SK-N-MC (cell line): ENCODE results near the gene MAU2.

Experiments used
- DNase-seq: peaks from one replicate; pipeline ENCODE4 v3.0.0-alpha.2; 2011; ENCODE audit warnings: low read depth, low spot score
- H3K27ac ChIP-seq: fragments of 200-600 bp; sonication (generic); 2 replicates; pipeline ENCODE4 v1.5.1; 2016; ENCODE audit warnings: mixed run types
- H3K36me3 ChIP-seq: fragments of 200-600 bp; sonication (generic); 2 replicates; pipeline ENCODE4 v1.6.1; 2017; ENCODE audit warnings: antibody characterized with exemption, low read length, mixed read lengths; ENCODE audit not compliant: insufficient read depth
- H3K4me3 ChIP-seq: fragments of 200-600 bp; sonication (generic); 2 replicates; pipeline ENCODE4 v1.5.1; 2016
- H3K9ac ChIP-seq: fragments of 200-600 bp; sonication (generic); 2 replicates; pipeline ENCODE4 v1.8.0; 2017; ENCODE audit warnings: mixed run types, mixed read lengths; ENCODE audit not compliant: insufficient read length
- H3K9me3 ChIP-seq: fragments of 200-600 bp; sonication (generic); 2 replicates; pipeline ENCODE4 v1.6.1; 2017; ENCODE audit warnings: low read depth, mild to moderate bottlenecking, antibody characterized with exemption, low read length, moderate library complexity, mixed read lengths
- EZH2 ChIP-seq: fragments of 200-600 bp; sonication (generic); IDR thresholded peaks from one replicate; pipeline ENCODE4 v1.6.1; 2017; ENCODE audit warnings: antibody characterized with exemption
- FOXP2 ChIP-seq: optimal IDR thresholded peaks from 2 replicates; pipeline ENCODE3; 2011; ENCODE audit warnings: mild to moderate bottlenecking, moderate library complexity; ENCODE audit not compliant: insufficient read depth; ENCODE audit errors: extremely low read length, control extremely low read depth
- POLR2AphosphoS5 ChIP-seq: IDR thresholded peaks from 2 replicates; pipeline ENCODE4 v1.6.1; 2012; ENCODE audit warnings: mild to moderate bottlenecking, low read depth, low read length, borderline replicate concordance

MAU2 gene

GRCh38 chr19:19337120-19337519 is 16.5 kb downstream of the MAU2 start:
- H3K9me3 ChIP-seq, result no peaks in the 10 kb centered on the region
- DNase-seq, result no peak
- H3K27ac ChIP-seq, result no peak overlapping the region
- H3K36me3 ChIP-seq, result peaks cover 33% of the 10 kb centered on the region; the same call in 1 of the 2 replicates
- H3K9ac ChIP-seq, result no peak overlapping the region
- TF ChIP-seq EZH2, result no peak
- TF ChIP-seq FOXP2, result no peak
- TF ChIP-seq POLR2AphosphoS5, result no peak
- H3K4me3 ChIP-seq, result no peak overlapping the region

GRCh38 chr19:19338082-19338481 is 17.5 kb downstream of the MAU2 start:
- Histone ChIP-seq H3K9ac (no peak overlapping the region), H3K9me3 (no peaks in the 10 kb centered on the region), H3K27ac (no peak overlapping the region), H3K4me3 (no peak overlapping the region), H3K36me3 (peaks cover 33% of the 10 kb centered on the region; the same call in 1 of the 2 replicates)
- DNase-seq, result no peak
- no peak for TF ChIP-seq POLR2AphosphoS5
- TF ChIP-seq EZH2, result no peak
- TF ChIP-seq FOXP2, result no peak

- no peak for DNase-seq
- Histone ChIP-seq H3K27ac (no peak overlapping the region), H3K36me3 (peaks cover 39% of the 10 kb centered on the region; the same call in 1 of the 2 replicates), H3K4me3 (no peak overlapping the region), H3K9ac (no peak overlapping the region), H3K9me3 (no peaks in the 10 kb centered on the region)
- TF ChIP-seq EZH2, result no peak
These were observed 20.4 kb downstream of the MAU2 start for GRCh38 chr19:19341026-19341425.

- Histone ChIP-seq H3K9me3 (no peaks in the 10 kb centered on the region), H3K36me3 (peaks cover 31% of the 10 kb centered on the region; the same call in 1 of the 2 replicates), H3K9ac (no peak overlapping the region), H3K27ac (no peak overlapping the region), H3K4me3 (no peak overlapping the region)
- no peak for TF ChIP-seq FOXP2
- no peak for TF ChIP-seq EZH2
- DNase-seq, result no peak
These were observed 21.7 kb downstream of the MAU2 start for GRCh38 chr19:19342086-19343015.

- no peaks in the 10 kb centered on the region for H3K9me3 ChIP-seq
- peaks cover 26% of the 10 kb centered on the region; the same call in 1 of the 2 replicates for H3K36me3 ChIP-seq
- no peak for DNase-seq
- H3K4me3 ChIP-seq, result no peak overlapping the region
- TF ChIP-seq EZH2, result no peak
- no peak for TF ChIP-seq POLR2AphosphoS5
- no peak for TF ChIP-seq FOXP2
- no peak overlapping the region for H3K27ac ChIP-seq
- no peak overlapping the region for H3K9ac ChIP-seq
These were observed 22.4 kb downstream of the MAU2 start for GRCh38 chr19:19343016-19343362.

- Histone ChIP-seq H3K9me3 (no peaks in the 10 kb centered on the region), H3K9ac (no peak overlapping the region), H3K27ac (no peak overlapping the region), H3K4me3 (no peak overlapping the region), H3K36me3 (peaks cover 18% of the 10 kb centered on the region; the same call in 1 of the 2 replicates)
- DNase-seq, result no peak
- TF ChIP-seq EZH2 (no peak), FOXP2 (no peak), POLR2AphosphoS5 (no peak)
These were observed 23.1 kb downstream of the MAU2 start for GRCh38 chr19:19343762-19344161.

- no peak overlapping the region for H3K9ac ChIP-seq
- no peak overlapping the region for H3K27ac ChIP-seq
- peaks cover 24% of the 10 kb centered on the region; the same call in 1 of the 2 replicates for H3K36me3 ChIP-seq
- H3K4me3 ChIP-seq, result no peak overlapping the region
- no peak for TF ChIP-seq EZH2
- TF ChIP-seq POLR2AphosphoS5, result no peak
- TF ChIP-seq FOXP2, result no peak
- DNase-seq, result no peak
- no peaks in the 10 kb centered on the region for H3K9me3 ChIP-seq
These were observed 24.6 kb downstream of the MAU2 start for GRCh38 chr19:19345232-19345631.

- Histone ChIP-seq H3K9me3 (no peaks in the 10 kb centered on the region), H3K9ac (no peak overlapping the region), H3K36me3 (peaks cover 20% of the 10 kb centered on the region; the same call in 1 of the 2 replicates), H3K27ac (no peak overlapping the region), H3K4me3 (no peak overlapping the region)
- DNase-seq, result no peak
- TF ChIP-seq FOXP2 (no peak), EZH2 (no peak), POLR2AphosphoS5 (no peak)
These were observed 25.3 kb downstream of the MAU2 start for GRCh38 chr19:19345970-19346369.
